Measurements from ENCODE around the gene TMEM150A. TPM values are rescaled to one million over a fixed set of nuclear protein-coding genes. Genes with fewer than 3 reads are reported as not detected.

The TMEM150A gene
- total RNA-seq, 3 donors from 2014 or later = 20.8 to 40.0 (median 22.6) TPM

- no peak overlapping the region for H3K4me3 ChIP-seq
- no peak for DNase-seq (ENCODE audit: low spot score in 2 of 2)
- H3K27ac ChIP-seq = no peak overlapping the region
- intact Hi-C loops (cut with DNase I; ENCODE audit: low total_unique reads) = no loop called here
- H3K4me1 ChIP-seq = no peaks in the 10 kb centered on the region
- no peaks in the 10 kb centered on the region for H3K9me3 ChIP-seq
- no peak for TF ChIP-seq CTCF (IDR thresholded peaks at IDR 0.05)
- no peak for TF ChIP-seq POLR2AphosphoS5 (IDR thresholded peaks at IDR 0.05)
- no peak for TF ChIP-seq POLR2A (IDR thresholded peaks at IDR 0.05)
- H3K36me3 ChIP-seq = no peaks in the 10 kb centered on the region
- no peaks in the 10 kb centered on the region for H3K27me3 ChIP-seq
Measured at GRCh38 chr2:85558160-85558559, 44.3 kb downstream of the TMEM150A start.

GRCh38 chr2:85557130-85557529 lies 45.4 kb downstream of the TMEM150A start:
- H3K27me3 ChIP-seq = no peaks in the 10 kb centered on the region
- no peaks in the 10 kb centered on the region for H3K36me3 ChIP-seq
- H3K9me3 ChIP-seq = no peaks in the 10 kb centered on the region
- intact Hi-C loops (cut with DNase I; ENCODE audit: low total_unique reads) = no loop called here
- no peak for DNase-seq (ENCODE audit: low spot score in 2 of 2)
- no peak overlapping the region for H3K27ac ChIP-seq
- no peaks in the 10 kb centered on the region for H3K4me1 ChIP-seq
- TF ChIP-seq POLR2A (IDR thresholded peaks at IDR 0.05) (no peak), CTCF (IDR thresholded peaks at IDR 0.05) (no peak), POLR2AphosphoS5 (IDR thresholded peaks at IDR 0.05) (no peak)
- H3K4me3 ChIP-seq = no peak overlapping the region

GRCh38 chr2:85554980-85555612 lies 47.4 kb downstream of the TMEM150A start:
- DNase-seq (ENCODE audit: low spot score in 2 of 2) = no peak
- H3K4me3 ChIP-seq = no peak overlapping the region
- no peaks in the 10 kb centered on the region for H3K36me3 ChIP-seq
- no peaks in the 10 kb centered on the region for H3K4me1 ChIP-seq
- intact Hi-C loops (cut with DNase I; ENCODE audit: low total_unique reads) = loop anchor here (5.0 kb wide), 1 partner anchor 123 kb away; no protein-coding TSS in a partner anchor
- H3K27me3 ChIP-seq = no peaks in the 10 kb centered on the region
- H3K9me3 ChIP-seq = no peaks in the 10 kb centered on the region
- TF ChIP-seq CTCF (IDR thresholded peaks at IDR 0.05) (no peak), POLR2AphosphoS5 (IDR thresholded peaks at IDR 0.05) (no peak), POLR2A (IDR thresholded peaks at IDR 0.05) (no peak)
- H3K27ac ChIP-seq = no peak overlapping the region

GRCh38 chr2:85553184-85553583 lies 49.3 kb downstream of the TMEM150A start:
- intact Hi-C loops (cut with DNase I; ENCODE audit: low total_unique reads) = loop anchor here (5.0 kb wide), 1 partner anchor 121 kb away; no protein-coding TSS in a partner anchor
- DNase-seq (ENCODE audit: low spot score in 2 of 2) = no peak

More at GRCh38 chr2:85553184-85553583, 49.3 kb downstream of the TMEM150A start:
- Histone ChIP-seq H3K4me3 (no peak overlapping the region), H3K4me1 (no peaks in the 10 kb centered on the region), H3K27ac (no peak overlapping the region), H3K36me3 (no peaks in the 10 kb centered on the region), H3K9me3 (no peaks in the 10 kb centered on the region), H3K27me3 (no peaks in the 10 kb centered on the region)
- TF ChIP-seq CTCF (IDR thresholded peaks at IDR 0.05) = no peak
- TF ChIP-seq POLR2AphosphoS5 (IDR thresholded peaks at IDR 0.05) = no peak
- TF ChIP-seq POLR2A (IDR thresholded peaks at IDR 0.05) = no peak
